GM21381 (cell line): ENCODE results near the gene GAS7.
"Not testable (repeated sequence)": the region's sequence is repeated elsewhere in the genome, so short reads cannot be mapped to it uniquely, and the experiment has no call there.

Experiments used
- ATAC-seq: cut with Tn5 transposase; IDR thresholded peaks from one replicate; pipeline ENCODE4 v1.9.1; 2021; ENCODE audit warnings: mild to moderate bottlenecking, moderate library complexity; ENCODE audit not compliant: unreplicated experiment

The GAS7 gene

DNA sequence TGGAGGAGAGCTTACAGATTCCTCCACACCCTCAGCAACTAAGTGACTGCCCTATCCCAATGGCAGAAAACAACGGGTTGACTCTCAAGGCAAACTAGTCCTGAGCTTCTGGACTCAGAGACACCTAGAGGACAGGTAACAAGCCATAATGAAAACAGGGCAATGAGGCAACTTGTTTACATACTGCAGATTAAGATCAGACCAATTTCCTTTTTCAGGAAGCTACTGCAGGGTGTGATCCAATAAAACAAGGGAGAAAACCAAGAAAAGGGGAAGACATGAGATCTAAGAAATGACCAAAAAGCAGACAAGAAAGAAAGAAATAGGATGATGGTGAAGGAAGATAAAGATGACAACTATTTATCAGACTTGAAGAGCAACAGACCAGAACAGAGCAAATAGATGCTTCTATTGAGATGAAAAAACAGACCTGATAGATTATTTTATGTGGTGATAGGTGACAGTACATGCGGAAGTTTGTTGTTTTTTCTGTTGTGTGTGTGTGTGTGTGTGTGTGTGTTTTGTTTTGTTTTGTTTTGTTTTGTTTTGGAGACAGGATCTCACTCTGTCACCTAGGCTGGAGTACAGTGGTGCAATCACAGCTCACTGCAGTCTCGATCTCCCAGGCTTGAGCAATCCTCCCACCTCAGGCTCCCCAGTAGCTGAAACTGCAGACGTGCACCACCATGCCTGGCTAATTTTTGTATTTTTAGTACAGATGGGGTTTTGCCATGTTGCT, 120.7 kb downstream of the GAS7 start:
- no peak for ATAC-seq

- ATAC-seq: no peak
Measured at GRCh38 chr17:10075919-10076318, 122.5 kb downstream of the GAS7 start.

DNA sequence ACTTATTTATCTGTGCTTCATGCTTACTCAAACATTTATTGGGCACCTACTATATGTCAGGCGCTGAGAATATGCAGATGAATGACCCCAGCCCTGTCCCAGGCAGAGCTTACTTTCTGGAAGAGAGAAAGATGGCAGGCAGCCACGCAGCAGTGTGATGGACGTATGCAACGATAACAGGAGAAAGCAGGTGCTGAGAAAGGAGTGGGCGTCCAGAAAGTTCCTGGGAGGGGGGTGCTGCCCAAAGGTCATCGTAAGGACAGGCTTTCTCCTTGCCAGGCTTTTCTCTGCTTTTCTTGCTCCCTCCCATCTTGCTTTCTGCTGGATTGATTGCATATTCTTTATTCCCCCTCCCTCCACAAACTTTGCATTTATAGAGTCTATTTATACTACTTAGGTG, 124.5 kb downstream of the GAS7 start:
- ATAC-seq: no peak

GRCh38 chr17:10072556-10073425, 125.6 kb downstream of the GAS7 start:
- ATAC-seq: no peak

DNA sequence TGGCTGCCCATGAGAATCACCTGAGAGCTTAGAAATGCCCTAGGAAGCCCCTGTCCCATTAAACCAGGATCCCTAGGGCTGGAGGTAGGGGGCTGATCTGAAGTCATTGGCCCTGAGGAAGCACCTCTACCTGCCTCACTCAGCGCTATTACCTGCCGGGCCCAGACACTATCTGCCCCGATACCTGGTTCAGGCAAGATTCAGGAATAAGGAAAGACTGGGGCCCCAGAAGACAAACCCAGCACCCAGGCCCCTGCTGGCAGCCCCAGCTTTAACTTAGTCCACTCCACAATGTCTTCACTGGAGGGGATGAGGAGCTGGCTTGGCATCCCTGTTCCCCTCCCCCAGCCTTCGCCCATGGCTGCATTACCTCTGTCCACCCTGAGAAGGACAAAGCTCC, 126.3 kb downstream of the GAS7 start:
- no peak for ATAC-seq

DNA sequence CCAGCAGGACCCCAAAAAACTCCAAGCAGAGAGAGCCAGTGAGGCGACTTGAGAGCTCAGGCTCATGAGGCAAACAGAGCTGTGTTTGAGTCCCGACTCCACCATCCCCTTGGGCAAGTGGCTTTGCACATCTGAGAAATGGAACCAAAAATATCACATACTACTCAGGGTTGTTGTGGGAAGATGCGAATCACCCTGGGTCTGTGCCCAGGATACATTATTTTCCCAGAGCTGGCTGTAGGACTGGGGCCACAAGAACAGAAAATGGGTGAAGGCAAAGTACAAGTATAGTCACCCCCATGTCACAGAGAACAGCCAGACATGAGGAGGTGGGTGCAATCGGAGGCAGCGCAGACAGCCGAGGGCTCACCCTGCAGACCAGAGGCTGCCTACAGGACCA, 127.3 kb downstream of the GAS7 start:
- no peak for ATAC-seq

DNA sequence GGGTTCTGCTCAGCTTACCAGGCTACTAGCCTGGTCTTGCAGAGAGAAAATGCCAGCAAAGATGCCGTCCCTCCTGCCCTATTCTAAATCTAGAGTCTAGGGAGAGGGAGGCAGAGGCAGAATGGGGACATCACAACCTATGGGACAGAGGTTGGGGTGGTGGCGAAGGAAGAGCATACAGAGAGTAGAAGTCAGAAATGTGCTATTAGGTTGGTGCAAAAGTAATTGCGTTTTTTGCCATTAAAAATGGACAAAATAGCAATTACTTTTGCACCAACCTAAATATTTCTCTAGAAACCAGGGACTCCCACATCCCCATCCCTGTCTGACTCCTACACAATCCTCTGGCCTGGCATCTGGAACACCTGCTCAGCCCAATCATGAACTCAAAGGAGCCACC, 127.7 kb downstream of the GAS7 start:
- ATAC-seq: no peak

- ATAC-seq: no peak
Measured at GRCh38 chr17:10069301-10069700, 129.1 kb downstream of the GAS7 start.

DNA sequence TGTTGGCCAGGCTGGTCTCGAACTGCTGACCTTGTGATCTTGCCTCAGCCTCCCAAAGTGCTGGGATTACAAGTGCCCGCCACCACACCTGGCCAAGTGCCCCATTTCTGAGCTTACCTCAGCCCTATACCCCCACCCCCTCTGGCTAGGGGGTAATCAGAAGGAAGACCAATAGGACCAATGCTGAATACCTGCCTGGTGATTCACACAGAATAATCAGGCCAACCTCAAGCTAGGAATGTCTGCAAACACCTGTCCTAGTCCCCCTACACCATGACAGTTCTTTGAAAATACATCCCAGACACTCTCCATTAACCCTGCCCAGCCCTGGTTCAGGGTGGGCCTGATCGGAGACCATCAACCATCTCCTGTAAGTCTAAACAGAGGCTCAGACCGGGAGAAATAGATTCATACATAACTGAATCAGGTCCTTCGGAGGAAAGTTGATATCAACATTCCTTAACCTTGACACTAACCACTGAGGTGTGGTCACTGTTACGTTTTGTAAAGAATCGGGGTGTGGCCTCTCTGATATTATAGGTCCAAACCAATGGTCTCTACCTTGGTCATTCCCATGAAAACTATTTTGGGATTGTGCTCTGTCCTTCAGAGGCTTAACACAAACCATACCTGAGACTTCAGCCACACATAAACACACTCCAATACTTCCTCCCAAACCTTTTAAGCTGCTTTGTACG, 130.8 kb downstream of the GAS7 start:
- ATAC-seq: no peak

DNA sequence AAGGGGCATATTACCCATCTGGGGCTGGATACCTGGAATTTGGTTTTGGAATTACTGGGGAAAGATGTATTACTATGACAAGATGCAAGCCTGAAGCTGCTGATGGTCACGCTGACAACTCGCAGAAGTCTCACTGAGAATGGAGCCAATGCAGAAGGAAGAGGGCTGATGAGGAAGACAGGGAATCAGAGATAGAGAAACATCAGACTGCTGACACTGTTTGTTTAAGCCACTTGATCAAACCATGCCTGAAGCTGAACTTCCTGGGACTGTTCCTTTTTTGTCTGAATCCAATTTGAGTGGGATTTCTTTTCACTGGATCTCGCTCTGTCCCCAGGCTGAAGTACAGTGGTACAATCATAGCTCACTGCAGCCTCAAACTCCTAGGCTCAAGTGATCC, 133.9 kb downstream of the GAS7 start:
- ATAC-seq: no peak

- no peak for ATAC-seq
Measured at GRCh38 chr17:10063730-10064241, 134.6 kb downstream of the GAS7 start.

- no peak for ATAC-seq
Measured at GRCh38 chr17:10062691-10063385, 135.6 kb downstream of the GAS7 start.

GRCh38 chr17:10061111-10061845, 137.1 kb downstream of the GAS7 start:
- no peak for ATAC-seq

DNA sequence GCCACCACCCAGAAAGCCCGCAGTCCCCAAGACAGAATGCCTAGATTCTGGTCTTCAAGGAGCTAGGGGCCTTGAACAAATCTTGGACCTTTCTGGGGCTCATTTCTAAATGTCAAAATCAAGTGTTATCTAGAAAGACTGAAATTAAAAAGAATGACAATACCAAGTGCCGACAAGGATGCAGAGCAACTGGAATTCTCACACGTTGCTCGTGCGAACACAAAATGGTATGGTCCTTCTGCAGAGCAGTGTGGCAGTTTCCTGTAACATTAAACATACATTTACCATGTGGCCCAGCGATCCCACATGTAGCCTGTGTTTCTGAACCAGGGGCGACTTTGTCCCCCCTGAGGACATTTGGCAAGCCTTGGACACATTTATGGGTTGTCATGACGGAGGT, 137.9 kb downstream of the GAS7 start:
- ATAC-seq: no peak

GRCh38 chr17:10059684-10060211, 138.7 kb downstream of the GAS7 start:
- peak; percentile 76 for ATAC-seq

- ATAC-seq: no peak
Measured at GRCh38 chr17:10058921-10059683, 139.3 kb downstream of the GAS7 start.

- ATAC-seq: not testable (repeated sequence)
Measured at GRCh38 chr17:10057466-10057865, 140.9 kb downstream of the GAS7 start.

DNA sequence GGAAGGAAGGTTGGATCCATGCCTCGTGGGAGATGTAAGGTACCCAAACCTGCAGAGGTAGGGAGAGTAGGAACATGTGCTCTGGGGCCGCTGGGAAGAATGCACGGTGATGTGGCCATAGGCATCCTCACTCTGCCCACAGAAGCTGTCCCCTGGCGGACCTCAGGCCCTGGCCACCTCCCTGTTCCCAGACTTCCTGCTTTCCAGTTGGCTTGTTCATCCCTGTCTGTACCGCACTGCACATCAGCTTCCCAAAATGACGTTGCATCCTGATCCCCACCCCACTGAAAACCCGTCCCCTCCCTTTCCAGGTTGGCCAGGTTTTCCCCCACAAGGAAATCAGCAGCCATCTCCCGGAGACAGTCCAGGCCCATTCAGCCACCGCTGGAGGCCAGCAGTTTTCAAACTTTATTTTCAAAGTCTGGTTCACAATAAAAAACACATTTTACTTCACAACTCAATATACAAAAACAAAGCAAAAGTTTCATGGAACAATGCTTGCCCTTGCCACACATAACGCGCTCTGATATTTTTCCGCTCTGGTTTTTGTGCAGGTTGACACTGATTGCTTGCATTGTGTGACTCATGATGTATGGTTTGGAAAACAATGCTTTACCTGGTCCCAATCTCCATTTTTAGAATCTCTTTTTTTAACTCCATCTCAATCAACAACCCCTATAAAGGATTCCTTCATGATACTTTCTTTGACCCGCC, 143.0 kb downstream of the GAS7 start:
- ATAC-seq: no peak
